Cerebellar nuclear complex (tissue), 1 donor: Measurements from ENCODE around the gene EPAS1.
"Not testable (repeated sequence)": the region's sequence is repeated elsewhere in the genome, so short reads cannot be mapped to it uniquely, and the experiment has no call there.

ENCODE experiments used
- DNase-seq, 2 experiments: peaks; one replicate each; lab custom pipeline; 2025; lab: John Stamatoyannopoulos, UW

The EPAS1 gene

GRCh38 chr2:46383784-46384456 is 86.7 kb downstream of the EPAS1 start:
- no peak for DNase-seq

- DNase-seq: no peak
These were observed 87.2 kb downstream of the EPAS1 start for GRCh38 chr2:46384457-46384815.

GRCh38 chr2:46385786-46386577 is 88.8 kb downstream of the EPAS1 start:
- no peak for DNase-seq

- DNase-seq: no peak
These were observed 89.6 kb downstream of the EPAS1 start for GRCh38 chr2:46386763-46387162.

- no peak for DNase-seq
These were observed 90.1 kb downstream of the EPAS1 start for GRCh38 chr2:46387292-46387691.

- no peak for DNase-seq
These were observed 90.8 kb downstream of the EPAS1 start for GRCh38 chr2:46387886-46388515.

- DNase-seq: no peak
These were observed 91.7 kb downstream of the EPAS1 start for GRCh38 chr2:46388881-46389280.

GRCh38 chr2:46389417-46389916 is 92.3 kb downstream of the EPAS1 start:
- DNase-seq: no peak

- no peak for DNase-seq
These were observed 92.8 kb downstream of the EPAS1 start for GRCh38 chr2:46390036-46390435.

- DNase-seq: no peak
These were observed 93.7 kb downstream of the EPAS1 start for GRCh38 chr2:46390901-46391395.

GRCh38 chr2:46392561-46393346 is 95.5 kb downstream of the EPAS1 start:
- DNase-seq: no peak

GRCh38 chr2:46393347-46393820 is 96.2 kb downstream of the EPAS1 start:
- no peak for DNase-seq

GRCh38 chr2:46393865-46394264 is 96.7 kb downstream of the EPAS1 start:
- DNase-seq: no peak

- no peak for DNase-seq
These were observed 97.7 kb downstream of the EPAS1 start for GRCh38 chr2:46394649-46395510.

GRCh38 chr2:46395730-46396129 is 98.5 kb downstream of the EPAS1 start:
- DNase-seq: not testable (repeated sequence)

GRCh38 chr2:46400016-46400415 is 102.8 kb downstream of the EPAS1 start:
- no peak for DNase-seq

GRCh38 chr2:46402874-46403273 is 105.7 kb downstream of the EPAS1 start:
- no peak for DNase-seq

- no peak for DNase-seq
These were observed 107.1 kb downstream of the EPAS1 start for GRCh38 chr2:46404181-46404759.

- no peak for DNase-seq
These were observed 110.7 kb downstream of the EPAS1 start for GRCh38 chr2:46407852-46408455.

GRCh38 chr2:46409756-46410155 is 112.5 kb downstream of the EPAS1 start:
- no peak for DNase-seq
